SK-N-MC (cell line): Measurements from ENCODE around the gene HAGHL.

Experiments
- DNase-seq: peaks from one replicate; pipeline ENCODE4 v3.0.0-alpha.2; 2011; ENCODE audit warnings: low read depth, low spot score
- H3K27ac ChIP-seq: fragments of 200-600 bp; sonication (generic); 2 replicates; pipeline ENCODE4 v1.5.1; 2016; ENCODE audit warnings: mixed run types
- H3K36me3 ChIP-seq: fragments of 200-600 bp; sonication (generic); 2 replicates; pipeline ENCODE4 v1.6.1; 2017; ENCODE audit warnings: antibody characterized with exemption, low read length, mixed read lengths; ENCODE audit not compliant: insufficient read depth
- H3K4me3 ChIP-seq: fragments of 200-600 bp; sonication (generic); 2 replicates; pipeline ENCODE4 v1.5.1; 2016
- H3K9ac ChIP-seq: fragments of 200-600 bp; sonication (generic); 2 replicates; pipeline ENCODE4 v1.8.0; 2017; ENCODE audit warnings: mixed run types, mixed read lengths; ENCODE audit not compliant: insufficient read length
- H3K9me3 ChIP-seq: fragments of 200-600 bp; sonication (generic); 2 replicates; pipeline ENCODE4 v1.6.1; 2017; ENCODE audit warnings: low read depth, mild to moderate bottlenecking, antibody characterized with exemption, low read length, moderate library complexity, mixed read lengths
- EZH2 ChIP-seq: fragments of 200-600 bp; sonication (generic); IDR thresholded peaks from one replicate; pipeline ENCODE4 v1.6.1; 2017; ENCODE audit warnings: antibody characterized with exemption
- FOXP2 ChIP-seq: optimal IDR thresholded peaks from 2 replicates; pipeline ENCODE3; 2011; ENCODE audit warnings: mild to moderate bottlenecking, moderate library complexity; ENCODE audit not compliant: insufficient read depth; ENCODE audit errors: extremely low read length, control extremely low read depth
- POLR2AphosphoS5 ChIP-seq: IDR thresholded peaks from 2 replicates; pipeline ENCODE4 v1.6.1; 2012; ENCODE audit warnings: mild to moderate bottlenecking, low read depth, low read length, borderline replicate concordance

Gene HAGHL

DNA sequence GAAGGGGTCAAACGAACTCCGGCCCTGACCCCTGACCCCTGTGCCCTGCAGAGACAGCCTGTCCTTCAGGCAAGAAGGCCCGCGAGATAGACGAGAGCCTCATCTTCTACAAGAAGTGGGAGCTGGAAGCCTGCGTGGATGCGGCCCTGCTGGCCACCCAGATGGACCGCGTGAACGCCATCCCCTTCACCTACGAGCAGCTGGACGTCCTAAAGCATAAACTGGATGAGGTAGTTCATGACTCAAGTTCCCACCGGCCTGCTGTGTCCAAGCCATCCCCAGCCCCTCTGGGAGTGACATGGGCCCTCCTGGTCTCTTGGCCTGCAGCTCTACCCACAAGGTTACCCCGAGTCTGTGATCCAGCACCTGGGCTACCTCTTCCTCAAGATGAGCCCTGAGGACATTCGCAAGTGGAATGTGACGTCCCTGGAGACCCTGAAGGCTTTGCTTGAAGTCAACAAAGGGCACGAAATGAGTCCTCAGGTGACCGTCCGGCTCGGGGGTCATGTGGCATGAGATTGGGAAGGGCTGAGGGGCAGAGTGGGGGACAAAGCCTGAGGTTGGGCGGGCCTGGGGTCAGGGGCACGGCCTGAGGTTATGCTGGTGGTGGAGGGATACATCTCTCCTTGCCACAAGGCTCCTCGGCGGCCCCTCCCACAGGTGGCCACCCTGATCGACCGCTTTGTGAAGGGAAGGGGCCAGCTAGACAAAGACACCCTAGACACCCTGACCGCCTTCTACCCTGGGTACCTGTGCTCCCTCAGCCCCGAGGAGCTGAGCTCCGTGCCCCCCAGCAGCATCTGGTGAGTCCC, 39.3 kb downstream of the HAGHL start:
- Histone ChIP-seq H3K27ac (no peak overlapping the region), H3K9me3 (no peaks in the 10 kb centered on the region), H3K9ac (no peak overlapping the region), H3K36me3 (no peaks in the 10 kb centered on the region), H3K4me3 (no peak overlapping the region)
- TF ChIP-seq EZH2: no peak
- no peak for DNase-seq

DNA sequence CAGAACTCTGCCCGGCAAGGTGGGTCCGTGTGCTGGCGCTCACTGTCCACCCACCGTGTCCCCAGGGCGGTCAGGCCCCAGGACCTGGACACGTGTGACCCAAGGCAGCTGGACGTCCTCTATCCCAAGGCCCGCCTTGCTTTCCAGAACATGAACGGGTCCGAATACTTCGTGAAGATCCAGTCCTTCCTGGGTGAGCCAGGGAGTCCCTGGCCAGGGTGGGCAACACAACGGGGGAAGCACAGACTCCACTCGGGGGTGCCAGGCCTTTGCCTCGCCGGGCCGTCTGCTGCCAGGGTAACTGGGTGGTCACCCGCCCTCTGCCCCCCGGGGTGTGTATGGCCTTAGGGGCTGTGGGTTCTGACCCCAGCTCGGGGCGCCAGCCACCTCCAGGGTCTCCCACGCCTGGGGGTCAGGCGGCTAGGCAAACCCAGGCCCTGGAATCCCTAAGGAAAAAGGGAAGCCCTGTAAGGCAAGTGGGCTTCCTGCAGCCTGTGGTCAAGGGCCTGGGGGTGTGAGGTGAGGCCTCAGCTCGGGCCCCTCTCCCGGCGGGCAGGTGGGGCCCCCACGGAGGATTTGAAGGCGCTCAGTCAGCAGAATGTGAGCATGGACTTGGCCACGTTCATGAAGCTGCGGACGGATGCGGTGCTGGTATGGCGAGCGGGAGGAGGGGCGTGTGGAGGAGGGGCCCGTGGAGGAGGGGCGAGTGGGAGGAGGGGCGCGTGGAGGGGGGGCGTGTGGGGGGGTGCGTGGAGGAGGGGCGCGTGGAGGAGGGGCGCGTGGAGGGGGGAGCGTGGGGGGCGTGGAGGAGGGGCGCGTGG, 40.1 kb downstream of the HAGHL start:
- Histone ChIP-seq H3K9ac (no peak overlapping the region), H3K36me3 (no peaks in the 10 kb centered on the region), H3K4me3 (no peak overlapping the region), H3K9me3 (no peaks in the 10 kb centered on the region), H3K27ac (no peak overlapping the region)
- DNase-seq: no peak
- TF ChIP-seq EZH2: no peak
- no peak for TF ChIP-seq FOXP2
- TF ChIP-seq POLR2AphosphoS5: no peak

DNA sequence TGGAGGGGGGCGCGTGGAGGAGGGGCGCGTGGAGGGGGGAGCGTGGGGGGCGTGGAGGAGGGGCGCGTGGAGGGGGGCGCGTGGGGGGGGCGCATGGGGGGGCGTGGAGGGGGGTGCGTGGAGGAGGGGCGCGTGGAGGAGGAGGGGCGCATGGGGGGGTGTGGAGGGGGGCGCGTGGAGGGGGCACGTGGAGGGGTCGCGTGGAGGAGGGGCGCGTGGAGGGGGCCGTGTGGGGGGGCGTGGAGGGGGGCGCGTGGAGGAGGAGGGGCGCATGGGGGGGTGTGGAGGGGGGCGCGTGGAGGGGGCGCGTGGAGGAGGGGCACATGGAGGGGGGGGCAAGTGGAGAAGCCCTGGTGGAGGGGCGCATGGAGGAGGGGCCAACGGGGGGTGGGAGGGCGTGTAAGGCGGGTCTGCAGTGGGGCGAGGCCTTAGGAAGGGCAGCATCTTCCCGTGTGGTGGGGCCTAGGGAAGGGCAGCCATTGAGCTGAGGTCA, 40.9 kb downstream of the HAGHL start:
- no peak for DNase-seq
- no peak overlapping the region for H3K4me3 ChIP-seq
- H3K9me3 ChIP-seq: no peaks in the 10 kb centered on the region
- no peak for TF ChIP-seq EZH2
- TF ChIP-seq POLR2AphosphoS5: no peak
- TF ChIP-seq FOXP2: no peak
- H3K27ac ChIP-seq: no peak overlapping the region
- H3K36me3 ChIP-seq: no peaks in the 10 kb centered on the region
- no peak overlapping the region for H3K9ac ChIP-seq

DNA sequence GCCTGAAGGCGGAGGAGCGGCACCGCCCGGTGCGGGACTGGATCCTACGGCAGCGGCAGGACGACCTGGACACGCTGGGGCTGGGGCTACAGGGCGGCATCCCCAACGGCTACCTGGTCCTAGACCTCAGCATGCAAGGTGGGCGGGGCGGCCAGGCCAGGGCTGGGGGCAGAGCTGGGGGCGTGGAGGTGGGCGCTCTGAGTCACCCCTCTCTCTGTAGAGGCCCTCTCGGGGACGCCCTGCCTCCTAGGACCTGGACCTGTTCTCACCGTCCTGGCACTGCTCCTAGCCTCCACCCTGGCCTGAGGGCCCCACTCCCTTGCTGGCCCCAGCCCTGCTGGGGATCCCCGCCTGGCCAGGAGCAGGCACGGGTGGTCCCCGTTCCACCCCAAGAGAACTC, 41.5 kb downstream of the HAGHL start:
- no peak overlapping the region for H3K4me3 ChIP-seq
- TF ChIP-seq EZH2 (no peak), FOXP2 (no peak), POLR2AphosphoS5 (no peak)
- DNase-seq: no peak
- H3K9me3 ChIP-seq: no peaks in the 10 kb centered on the region
- no peak overlapping the region for H3K27ac ChIP-seq
- H3K9ac ChIP-seq: no peak overlapping the region
- no peaks in the 10 kb centered on the region for H3K36me3 ChIP-seq

DNA sequence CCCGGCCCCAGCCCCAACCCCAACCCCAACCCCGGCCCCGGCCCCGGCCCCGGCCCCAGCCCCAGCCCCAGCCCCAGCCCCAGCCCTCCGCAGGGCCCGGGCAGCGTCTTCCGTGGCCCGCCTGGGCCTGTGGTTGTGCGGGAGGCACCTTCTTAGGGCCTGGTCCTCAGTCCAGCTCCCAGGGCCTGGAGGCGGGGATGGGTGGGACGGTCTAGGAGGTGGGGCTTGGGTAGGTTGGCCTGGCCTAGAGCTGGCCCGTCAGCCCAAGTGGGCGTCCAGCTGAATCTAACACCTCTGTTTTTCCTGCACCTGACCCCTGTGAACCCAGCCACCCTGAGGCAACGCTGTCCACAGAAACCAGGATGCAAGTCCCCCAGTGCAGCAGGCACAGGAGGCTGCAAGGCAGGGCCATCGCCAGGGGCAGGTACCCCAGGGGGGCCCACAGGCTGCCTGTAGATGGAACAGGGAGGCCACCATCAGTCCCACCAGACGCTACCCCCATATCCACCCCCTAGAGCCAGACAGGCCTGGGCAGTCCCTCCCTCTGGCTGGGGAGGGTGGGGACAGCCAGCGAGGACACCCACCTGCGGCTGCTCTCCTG, 42.4 kb downstream of the HAGHL start:
- Histone ChIP-seq H3K36me3 (no peaks in the 10 kb centered on the region), H3K27ac (no peak overlapping the region), H3K9me3 (no peaks in the 10 kb centered on the region), H3K4me3 (no peak overlapping the region), H3K9ac (no peak overlapping the region)
- TF ChIP-seq POLR2AphosphoS5: no peak
- TF ChIP-seq EZH2: no peak
- TF ChIP-seq FOXP2: no peak
- DNase-seq: no peak

DNA sequence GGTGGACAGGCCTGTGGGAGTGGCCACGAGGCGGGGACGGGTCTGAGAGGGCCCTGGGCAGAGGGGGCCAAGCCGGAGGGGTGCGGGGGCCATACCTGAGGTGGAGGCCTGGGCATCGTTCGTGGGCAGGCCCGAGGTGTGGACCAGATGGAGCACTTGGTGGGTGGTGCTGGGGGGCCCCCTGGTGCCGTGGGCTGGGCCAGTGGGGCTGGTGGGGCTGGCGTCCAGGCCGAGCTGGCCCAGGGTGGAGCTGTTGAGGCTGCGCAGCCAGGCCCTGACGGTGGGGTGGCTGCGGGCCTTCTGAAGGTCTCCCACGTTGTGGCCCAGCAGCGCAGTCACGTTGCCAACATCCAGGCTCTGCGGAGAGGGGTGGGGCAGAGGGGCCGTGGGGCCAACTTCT, 43.0 kb downstream of the HAGHL start:
- Histone ChIP-seq H3K4me3 (no peak overlapping the region), H3K36me3 (no peaks in the 10 kb centered on the region), H3K9me3 (no peaks in the 10 kb centered on the region), H3K27ac (no peak overlapping the region), H3K9ac (no peak overlapping the region)
- no peak for DNase-seq
- TF ChIP-seq EZH2 (no peak), POLR2AphosphoS5 (no peak), FOXP2 (no peak)

DNA sequence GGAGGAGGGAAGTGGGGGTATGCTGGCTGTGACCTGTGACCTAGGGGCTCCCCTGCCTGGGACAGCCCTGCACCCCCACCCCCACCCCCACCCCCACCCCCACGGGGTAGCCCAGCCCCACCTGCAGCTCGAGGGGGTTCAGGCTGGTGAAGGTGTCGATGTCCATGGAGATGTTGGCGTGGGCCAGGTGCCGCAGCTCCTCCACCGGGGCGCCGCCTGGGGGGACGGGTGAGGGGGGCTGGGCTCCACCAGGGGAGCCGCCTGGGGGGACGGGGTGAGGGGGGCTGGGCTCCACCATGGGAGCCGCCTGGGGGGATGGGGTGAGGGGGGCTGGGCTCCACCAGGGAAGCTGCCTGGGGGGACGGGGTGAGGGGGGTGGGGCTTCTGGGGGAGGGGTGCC, 43.5 kb downstream of the HAGHL start:
- Histone ChIP-seq H3K36me3 (no peaks in the 10 kb centered on the region), H3K9me3 (no peaks in the 10 kb centered on the region), H3K4me3 (no peak overlapping the region), H3K9ac (no peak overlapping the region), H3K27ac (no peak overlapping the region)
- no peak for TF ChIP-seq EZH2
- TF ChIP-seq POLR2AphosphoS5: no peak
- no peak for TF ChIP-seq FOXP2
- DNase-seq: no peak

DNA sequence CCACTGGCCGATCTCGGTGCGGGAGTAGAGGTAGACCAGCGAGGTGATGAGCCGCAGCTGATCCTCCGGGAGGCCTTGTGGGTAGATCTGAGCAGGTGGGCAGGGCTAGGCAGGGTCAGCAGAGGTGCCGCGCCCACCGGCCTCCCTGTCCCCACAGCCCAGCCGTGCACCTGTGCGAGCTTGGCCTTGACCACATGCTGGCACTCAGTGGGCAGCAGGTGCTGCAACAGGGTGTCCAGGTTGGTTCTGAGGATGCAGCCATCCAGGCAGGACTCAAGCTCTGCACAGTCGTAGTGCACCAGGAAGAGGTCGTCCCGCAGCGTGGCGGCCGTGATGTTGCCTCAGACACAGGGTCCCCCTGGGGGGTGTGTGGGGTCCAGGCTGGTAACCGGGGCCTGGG, 46.1 kb downstream of the HAGHL start:
- H3K9ac ChIP-seq: no peak overlapping the region
- no peak overlapping the region for H3K4me3 ChIP-seq
- H3K36me3 ChIP-seq: no peaks in the 10 kb centered on the region
- no peak for TF ChIP-seq EZH2
- no peak for TF ChIP-seq FOXP2
- no peak for TF ChIP-seq POLR2AphosphoS5
- no peak for DNase-seq
- H3K9me3 ChIP-seq: no peaks in the 10 kb centered on the region
- H3K27ac ChIP-seq: no peak overlapping the region
